Measurements from ENCODE around the gene HERC2. TPM values are rescaled to one million over a fixed set of nuclear protein-coding genes. Genes with fewer than 3 reads are reported as not detected.
A peak's percentile ranks its signal among the peaks of the same experiment; 100 is the strongest.

Gene HERC2
- total and polyA plus RNA-seq, 4 donors, result 14.6 to 45.4 (median 26.6) TPM

- no peaks in the 10 kb centered on the region for H3K36me3 ChIP-seq (ENCODE audit: control insufficient read depth in 4 of 4, insufficient read depth in 3 of 4, low read depth in 1 of 4, low read length in 3 of 4)
- no peak overlapping the region for H3K4me3 ChIP-seq (ENCODE audit: low read depth in 1 of 3, low read length in 3 of 3)
- no peak for TF ChIP-seq NR2F2 (IDR thresholded peaks at IDR 0.05)
- no peak for TF ChIP-seq RAD21 (IDR thresholded peaks at IDR 0.05)
- no peak for TF ChIP-seq ATF3 (IDR thresholded peaks at IDR 0.05)
- no peak for TF ChIP-seq JUND (IDR thresholded peaks at IDR 0.05)
- no peak for TF ChIP-seq FOXA1 (IDR thresholded peaks at IDR 0.05)
- no peak for TF ChIP-seq CTCF (IDR thresholded peaks at IDR 0.05; ENCODE audit: low read depth, low read length, missing input control)
- TF ChIP-seq EGR1 (IDR thresholded peaks at IDR 0.05; ENCODE audit: low read depth in 2 of 2), result no peak
- TF ChIP-seq GABPA (IDR thresholded peaks at IDR 0.05 in 1 of 2, conservative IDR thresholded peaks at IDR 0.05 in 1 of 2), result no peak
- TF ChIP-seq HNF4G (IDR thresholded peaks at IDR 0.05), result no peak
- no peak for TF ChIP-seq SP1 (IDR thresholded peaks at IDR 0.05)
- TF ChIP-seq FOXA2 (IDR thresholded peaks at IDR 0.05), result no peak
- no peak for TF ChIP-seq REST (IDR thresholded peaks at IDR 0.05)
- no peak for TF ChIP-seq HNF4A (conservative IDR thresholded peaks at IDR 0.05)
- 82% methylated on average over 3 of the region's 3 CpGs for WGBS
- H3K9ac ChIP-seq (ENCODE audit: low read depth in 1 of 2, low read length in 2 of 2), result no peak overlapping the region
- no peaks in the 10 kb centered on the region for H3K9me3 ChIP-seq (ENCODE audit: control insufficient read depth in 4 of 4, low read length in 3 of 4)
- no peak overlapping the region for H3K27ac ChIP-seq (ENCODE audit: low read depth in 1 of 2, low read length in 2 of 2)
- DNase-seq (ENCODE audit: low spot score), result no peak
- no peaks in the 10 kb centered on the region for H3K27me3 ChIP-seq (ENCODE audit: control insufficient read depth in 4 of 4, insufficient read depth in 4 of 4, low read length in 3 of 4)
- peaks cover 0 to 11% (median 6%) of the 10 kb centered on the region in 4 donors for H3K4me1 ChIP-seq (ENCODE audit: control insufficient read depth in 4 of 4, insufficient read depth in 4 of 4, low read length in 3 of 4)
These were observed 237.4 kb downstream of the HERC2 start for GRCh38 chr15:28084547-28084946.

GRCh38 chr15:28082891-28083684, 238.9 kb downstream of the HERC2 start:
- Histone ChIP-seq H3K4me3 (ENCODE audit: low read depth in 1 of 3, low read length in 3 of 3) (no peak overlapping the region), H3K27ac (ENCODE audit: low read depth in 1 of 2, low read length in 2 of 2) (no peak overlapping the region), H3K9ac (ENCODE audit: low read depth in 1 of 2, low read length in 2 of 2) (no peak overlapping the region), H3K4me1 (ENCODE audit: control insufficient read depth in 4 of 4, insufficient read depth in 4 of 4, low read length in 3 of 4) (peaks cover 0 to 11% (median 6%) of the 10 kb centered on the region in 4 donors), H3K27me3 (ENCODE audit: control insufficient read depth in 4 of 4, insufficient read depth in 4 of 4, low read length in 3 of 4) (no peaks in the 10 kb centered on the region), H3K9me3 (ENCODE audit: control insufficient read depth in 4 of 4, low read length in 3 of 4) (no peaks in the 10 kb centered on the region), H3K36me3 (ENCODE audit: control insufficient read depth in 4 of 4, insufficient read depth in 3 of 4, low read depth in 1 of 4, low read length in 3 of 4) (no peaks in the 10 kb centered on the region)
- DNase-seq (ENCODE audit: low spot score), result no peak
- WGBS, result 54% methylated on average over 11 of the region's 11 CpGs
- TF ChIP-seq ATF3 (IDR thresholded peaks at IDR 0.05), result no peak
- TF ChIP-seq FOXA1 (IDR thresholded peaks at IDR 0.05), result no peak
- TF ChIP-seq TAF1 (conservative IDR thresholded peaks at IDR 0.05), result no peak
- TF ChIP-seq RXRA (IDR thresholded peaks at IDR 0.05), result peak; percentile 49 to 81
- no peak for TF ChIP-seq CTCF (IDR thresholded peaks at IDR 0.05; ENCODE audit: low read depth, low read length, missing input control)
- peak; percentile 81 for TF ChIP-seq YY1 (IDR thresholded peaks at IDR 0.05)
- peak in 1 of 2 donors; percentile 58 for TF ChIP-seq JUND (IDR thresholded peaks at IDR 0.05)
- peak in 1 of 2 donors; percentile 29 for TF ChIP-seq RAD21 (IDR thresholded peaks at IDR 0.05)
- TF ChIP-seq MAX (IDR thresholded peaks at IDR 0.05), result peak; percentile 97
- TF ChIP-seq GABPA (IDR thresholded peaks at IDR 0.05 in 1 of 2, conservative IDR thresholded peaks at IDR 0.05 in 1 of 2), result peak in 1 of 2 donors; percentile 17
- peak; percentile 87 to 96 for TF ChIP-seq HNF4A (conservative IDR thresholded peaks at IDR 0.05)
- TF ChIP-seq SP1 (IDR thresholded peaks at IDR 0.05), result peak; percentile 74
- peak in 1 of 2 donors; percentile 35 for TF ChIP-seq EGR1 (IDR thresholded peaks at IDR 0.05; ENCODE audit: low read depth in 2 of 2)
- peak; percentile 82 for TF ChIP-seq NR2F2 (IDR thresholded peaks at IDR 0.05)
- peak; percentile 22 for TF ChIP-seq FOXA2 (IDR thresholded peaks at IDR 0.05)
- TF ChIP-seq REST (IDR thresholded peaks at IDR 0.05), result peak; percentile 88
